MM.1S (cell line): ENCODE measurements around the gene NR5A2.

Experiments
- DNase-seq: peaks from one replicate; pipeline ENCODE4 v3.0.0-alpha.2; 2015
- H2AFZ ChIP-seq: fragments of 300-600 bp; sonication (generic); 2 replicates; pipeline ENCODE4 v1.6.0; 2016; ENCODE audit warnings: antibody characterized with exemption, low read length
- H3F3A ChIP-seq: fragments of 300-600 bp; sonication (generic); 2 replicates; pipeline ENCODE4 v1.6.1; 2016; ENCODE audit warnings: mild to moderate bottlenecking, antibody characterized with exemption, low read length, moderate library complexity, mixed read lengths; ENCODE audit not compliant: insufficient read depth
- H3K27ac ChIP-seq: fragments of 300-600 bp; sonication (generic); 2 replicates; pipeline ENCODE4 v1.5.1; 2016; ENCODE audit warnings: mild to moderate bottlenecking, low read length
- H3K27me3 ChIP-seq: fragments of 300-600 bp; sonication (generic); replicated peaks from 2 replicates; pipeline ENCODE4 v1.6.0; 2016; ENCODE audit warnings: low read length; ENCODE audit not compliant: insufficient read depth
- H3K36me3 ChIP-seq: fragments of 300-600 bp; sonication (generic); replicated peaks from 2 replicates; pipeline ENCODE4 v1.6.1; 2016; ENCODE audit warnings: mild to moderate bottlenecking, low read length, mixed read lengths; ENCODE audit not compliant: insufficient read depth
- H3K4me1 ChIP-seq: fragments of 300-600 bp; sonication (generic); 2 replicates; pipeline ENCODE4 v1.6.1; 2016; ENCODE audit warnings: low read length, mixed read lengths
- H3K4me2 ChIP-seq: fragments of 300-600 bp; sonication (generic); 2 replicates; pipeline ENCODE4 v1.6.0; 2016; ENCODE audit warnings: low read depth, low read length
- H3K4me3 ChIP-seq: fragments of 300-600 bp; sonication (generic); 2 replicates; pipeline ENCODE4 v1.5.1; 2016; ENCODE audit warnings: low read length, mixed read lengths
- H3K79me2 ChIP-seq: fragments of 300-600 bp; sonication (generic); 2 replicates; pipeline ENCODE4 v1.6.1; 2016; ENCODE audit warnings: mixed run types, low read length, mixed read lengths
- H3K9ac ChIP-seq: fragments of 300-600 bp; sonication (generic); 2 replicates; pipeline ENCODE4 v1.6.1; 2016; ENCODE audit warnings: low read length, mixed read lengths
- H3K9me2 ChIP-seq: fragments of 300-600 bp; sonication (generic); replicated peaks from 2 replicates; pipeline ENCODE4 v1.6.1; 2016; ENCODE audit warnings: mild to moderate bottlenecking, low read length, mixed read lengths; ENCODE audit not compliant: insufficient read depth
- H3K9me3 ChIP-seq: fragments of 300-600 bp; sonication (generic); replicated peaks from 2 replicates; pipeline ENCODE4 v1.6.1; 2016; ENCODE audit warnings: mild to moderate bottlenecking, low read length, mixed read lengths; ENCODE audit not compliant: insufficient read depth
- H4K20me1 ChIP-seq: fragments of 300-600 bp; sonication (generic); 2 replicates; pipeline ENCODE4 v1.6.1; 2016; ENCODE audit warnings: mild to moderate bottlenecking, low read length, moderate library complexity, mixed read lengths; ENCODE audit not compliant: insufficient read depth
- EZH2 ChIP-seq: fragments of 300-600 bp; sonication (generic); optimal IDR thresholded peaks from 2 replicates; pipeline ENCODE3; 2017; ENCODE audit warnings: low read depth, mild to moderate bottlenecking, antibody characterized with exemption, low read length, mixed read lengths
- EZH2phosphoT487 ChIP-seq: fragments of 300-600 bp; sonication (generic); IDR thresholded peaks from 2 replicates; pipeline ENCODE4 v1.6.1; 2018; ENCODE audit warnings: antibody characterized with exemption, low read length
- TF ChIP-seq, protein P1 (sequence below): fragments of 300-600 bp; sonication (generic); IDR thresholded peaks from 2 replicates; pipeline ENCODE4 v1.5.1; 2016; ENCODE audit warnings: antibody characterized with exemption, low read length, mixed read lengths

Gene NR5A2

DNA sequence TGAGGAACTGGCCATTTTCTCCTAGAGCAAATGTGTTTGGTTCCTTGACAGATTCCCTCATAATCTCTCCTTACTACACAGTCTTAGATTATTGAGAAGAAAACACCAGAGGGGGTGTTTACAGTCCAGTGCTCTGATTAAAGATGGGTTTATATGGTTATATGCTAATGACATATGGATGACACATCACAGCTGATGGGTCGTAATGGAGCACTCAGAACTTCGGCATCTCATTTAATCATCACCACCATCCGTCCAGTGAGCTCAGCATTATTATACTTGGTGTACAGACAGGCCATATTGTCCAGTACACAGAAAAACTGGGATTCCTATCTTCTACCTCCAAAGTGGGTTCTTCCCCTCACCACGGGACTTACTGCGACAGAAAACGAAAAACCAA lies 22.3 kb upstream of the NR5A2 start:
- Histone ChIP-seq H3K27me3 (no peaks in the 10 kb centered on the region), H3K36me3 (no peaks in the 10 kb centered on the region), H3K9me2 (no peaks in the 10 kb centered on the region), H3K4me3 (no peak overlapping the region), H3K27ac (no peak overlapping the region), H4K20me1 (no peaks in the 10 kb centered on the region), H3K9ac (no peak overlapping the region), H2AFZ (no peak overlapping the region), H3K4me2 (no peak overlapping the region), H3K79me2 (no peaks in the 10 kb centered on the region), H3K4me1 (no peaks in the 10 kb centered on the region), H3K9me3 (no peaks in the 10 kb centered on the region), H3F3A (no peaks in the 10 kb centered on the region)
- no peak for DNase-seq
- TF ChIP-seq EZH2 = no peak
- TF ChIP-seq, protein P1, sequence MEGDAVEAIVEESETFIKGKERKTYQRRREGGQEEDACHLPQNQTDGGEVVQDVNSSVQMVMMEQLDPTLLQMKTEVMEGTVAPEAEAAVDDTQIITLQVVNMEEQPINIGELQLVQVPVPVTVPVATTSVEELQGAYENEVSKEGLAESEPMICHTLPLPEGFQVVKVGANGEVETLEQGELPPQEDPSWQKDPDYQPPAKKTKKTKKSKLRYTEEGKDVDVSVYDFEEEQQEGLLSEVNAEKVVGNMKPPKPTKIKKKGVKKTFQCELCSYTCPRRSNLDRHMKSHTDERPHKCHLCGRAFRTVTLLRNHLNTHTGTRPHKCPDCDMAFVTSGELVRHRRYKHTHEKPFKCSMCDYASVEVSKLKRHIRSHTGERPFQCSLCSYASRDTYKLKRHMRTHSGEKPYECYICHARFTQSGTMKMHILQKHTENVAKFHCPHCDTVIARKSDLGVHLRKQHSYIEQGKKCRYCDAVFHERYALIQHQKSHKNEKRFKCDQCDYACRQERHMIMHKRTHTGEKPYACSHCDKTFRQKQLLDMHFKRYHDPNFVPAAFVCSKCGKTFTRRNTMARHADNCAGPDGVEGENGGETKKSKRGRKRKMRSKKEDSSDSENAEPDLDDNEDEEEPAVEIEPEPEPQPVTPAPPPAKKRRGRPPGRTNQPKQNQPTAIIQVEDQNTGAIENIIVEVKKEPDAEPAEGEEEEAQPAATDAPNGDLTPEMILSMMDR = no peak
- no peak for TF ChIP-seq EZH2phosphoT487

- Histone ChIP-seq H3K79me2 (no peaks in the 10 kb centered on the region), H3K4me2 (no peak overlapping the region), H3K9ac (no peak overlapping the region), H2AFZ (no peak overlapping the region), H3K36me3 (no peaks in the 10 kb centered on the region), H3K27me3 (no peaks in the 10 kb centered on the region), H3K4me3 (no peak overlapping the region), H3F3A (no peaks in the 10 kb centered on the region), H3K4me1 (no peaks in the 10 kb centered on the region), H3K9me2 (no peaks in the 10 kb centered on the region), H3K9me3 (no peaks in the 10 kb centered on the region), H4K20me1 (no peaks in the 10 kb centered on the region), H3K27ac (no peak overlapping the region)
- DNase-seq = no peak
- TF ChIP-seq EZH2phosphoT487 (no peak), EZH2 (no peak)
- TF ChIP-seq, protein P1 = no peak
Observed at GRCh38 chr1:200006711-200007110, 20.8 kb upstream of the NR5A2 start.

DNA sequence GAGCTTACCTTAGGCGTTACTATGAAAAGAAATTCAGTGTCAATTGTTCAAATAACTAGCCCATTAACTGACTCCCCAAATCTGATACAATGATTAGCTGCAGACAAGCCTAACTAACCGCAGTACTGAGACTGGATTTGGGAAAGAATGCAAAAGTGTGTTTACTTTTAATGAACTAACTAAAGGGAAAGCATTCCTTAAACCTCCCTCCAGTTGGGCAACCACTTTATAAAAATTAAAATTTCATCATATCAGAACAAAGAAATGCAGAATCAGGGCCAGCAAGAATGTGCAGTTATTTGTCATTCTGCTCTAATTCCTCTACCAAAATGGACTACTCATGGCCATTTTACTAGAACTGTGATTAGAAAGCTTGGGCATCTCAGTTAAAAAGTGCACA lies 11.7 kb upstream of the NR5A2 start:
- no peaks in the 10 kb centered on the region for H3K4me1 ChIP-seq
- no peak overlapping the region for H3K4me2 ChIP-seq
- H3K9me3 ChIP-seq = no peaks in the 10 kb centered on the region
- H3K9me2 ChIP-seq = no peaks in the 10 kb centered on the region
- TF ChIP-seq, protein P1 = no peak
- H3K36me3 ChIP-seq = no peaks in the 10 kb centered on the region
- H3K27ac ChIP-seq = no peak overlapping the region
- no peaks in the 10 kb centered on the region for H4K20me1 ChIP-seq
- no peaks in the 10 kb centered on the region for H3K27me3 ChIP-seq
- H3K4me3 ChIP-seq = no peak overlapping the region
- H3F3A ChIP-seq = no peaks in the 10 kb centered on the region
- H3K79me2 ChIP-seq = no peaks in the 10 kb centered on the region
- H2AFZ ChIP-seq = no peak overlapping the region
- no peak for DNase-seq
- H3K9ac ChIP-seq = no peak overlapping the region
